Measurements from ENCODE around the gene SH3D21.

The SH3D21 gene

DNA sequence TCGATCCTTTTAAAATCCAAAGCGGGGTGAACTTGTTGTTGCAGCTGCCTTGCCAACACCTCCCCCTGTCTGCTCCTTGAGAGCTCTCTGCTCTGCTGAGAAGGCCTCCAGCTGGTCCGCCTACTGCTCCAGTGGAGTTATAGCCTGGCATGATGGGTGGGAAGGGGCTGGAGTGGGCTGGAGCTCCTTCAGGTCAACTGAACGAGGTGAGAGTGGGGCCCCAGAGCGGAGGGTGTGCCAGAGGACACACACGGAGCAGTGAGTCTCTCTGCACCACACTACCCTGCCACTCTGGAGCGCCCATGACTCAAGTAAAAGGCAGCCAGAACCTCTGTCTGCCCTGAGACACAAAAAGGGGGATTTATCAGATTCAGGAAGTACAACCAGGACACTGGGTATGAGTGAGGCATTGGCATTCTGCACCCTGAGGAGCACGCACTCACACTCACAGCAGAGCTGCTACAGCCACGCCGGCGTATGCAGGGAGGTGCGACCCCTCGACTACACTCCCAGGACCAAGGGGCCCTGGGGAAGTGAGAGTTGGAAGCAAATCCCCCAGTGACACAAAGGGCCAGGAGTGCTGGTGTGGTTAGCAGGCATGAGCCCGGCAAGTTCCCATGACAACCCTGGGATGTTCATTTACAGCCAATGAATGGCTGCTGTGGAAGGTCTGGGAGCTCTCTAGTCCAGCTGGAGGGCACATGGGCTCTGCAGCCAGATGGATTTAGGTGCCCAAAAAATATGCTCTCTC is 45.2 kb downstream of the SH3D21 start:
- Histone ChIP-seq H3K9me2 (replicated peaks; ENCODE audit: insufficient read depth, low read length) (no peaks in the 10 kb centered on the region), H3K9ac (ENCODE audit: low read length) (no peak overlapping the region), H3K27me3 (ENCODE audit: low read length) (no peaks in the 10 kb centered on the region), H3K4me3 (ENCODE audit: insufficient read depth, low read length, poor library complexity, severe bottlenecking) (no peak overlapping the region), H3K36me3 (ENCODE audit: low read length) (no peaks in the 10 kb centered on the region), H3K4me2 (ENCODE audit: low read depth, low read length, poor library complexity, severe bottlenecking) (no peak overlapping the region), H2AFZ (ENCODE audit: low read depth, low read length, severe bottlenecking) (no peak overlapping the region), H3K9me3 (ENCODE audit: insufficient read depth, low read length) (no peaks in the 10 kb centered on the region), H3K79me2 (ENCODE audit: insufficient read depth, low read length) (no peaks in the 10 kb centered on the region), H4K20me1 (ENCODE audit: low read depth, low read length) (no peaks in the 10 kb centered on the region), H3K27ac (ENCODE audit: low read depth, low read length) (no peak overlapping the region), H3F3A (ENCODE audit: insufficient read depth) (no peaks in the 10 kb centered on the region)
- no peak for TF ChIP-seq EZH2phosphoT487 (conservative IDR thresholded peaks at IDR 0.05; ENCODE audit: low read length)
- TF ChIP-seq, protein P1, sequence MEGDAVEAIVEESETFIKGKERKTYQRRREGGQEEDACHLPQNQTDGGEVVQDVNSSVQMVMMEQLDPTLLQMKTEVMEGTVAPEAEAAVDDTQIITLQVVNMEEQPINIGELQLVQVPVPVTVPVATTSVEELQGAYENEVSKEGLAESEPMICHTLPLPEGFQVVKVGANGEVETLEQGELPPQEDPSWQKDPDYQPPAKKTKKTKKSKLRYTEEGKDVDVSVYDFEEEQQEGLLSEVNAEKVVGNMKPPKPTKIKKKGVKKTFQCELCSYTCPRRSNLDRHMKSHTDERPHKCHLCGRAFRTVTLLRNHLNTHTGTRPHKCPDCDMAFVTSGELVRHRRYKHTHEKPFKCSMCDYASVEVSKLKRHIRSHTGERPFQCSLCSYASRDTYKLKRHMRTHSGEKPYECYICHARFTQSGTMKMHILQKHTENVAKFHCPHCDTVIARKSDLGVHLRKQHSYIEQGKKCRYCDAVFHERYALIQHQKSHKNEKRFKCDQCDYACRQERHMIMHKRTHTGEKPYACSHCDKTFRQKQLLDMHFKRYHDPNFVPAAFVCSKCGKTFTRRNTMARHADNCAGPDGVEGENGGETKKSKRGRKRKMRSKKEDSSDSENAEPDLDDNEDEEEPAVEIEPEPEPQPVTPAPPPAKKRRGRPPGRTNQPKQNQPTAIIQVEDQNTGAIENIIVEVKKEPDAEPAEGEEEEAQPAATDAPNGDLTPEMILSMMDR (IDR thresholded peaks at IDR 0.05; ENCODE audit: insufficient read depth, low read length, poor library complexity, severe bottlenecking), result no peak

DNA sequence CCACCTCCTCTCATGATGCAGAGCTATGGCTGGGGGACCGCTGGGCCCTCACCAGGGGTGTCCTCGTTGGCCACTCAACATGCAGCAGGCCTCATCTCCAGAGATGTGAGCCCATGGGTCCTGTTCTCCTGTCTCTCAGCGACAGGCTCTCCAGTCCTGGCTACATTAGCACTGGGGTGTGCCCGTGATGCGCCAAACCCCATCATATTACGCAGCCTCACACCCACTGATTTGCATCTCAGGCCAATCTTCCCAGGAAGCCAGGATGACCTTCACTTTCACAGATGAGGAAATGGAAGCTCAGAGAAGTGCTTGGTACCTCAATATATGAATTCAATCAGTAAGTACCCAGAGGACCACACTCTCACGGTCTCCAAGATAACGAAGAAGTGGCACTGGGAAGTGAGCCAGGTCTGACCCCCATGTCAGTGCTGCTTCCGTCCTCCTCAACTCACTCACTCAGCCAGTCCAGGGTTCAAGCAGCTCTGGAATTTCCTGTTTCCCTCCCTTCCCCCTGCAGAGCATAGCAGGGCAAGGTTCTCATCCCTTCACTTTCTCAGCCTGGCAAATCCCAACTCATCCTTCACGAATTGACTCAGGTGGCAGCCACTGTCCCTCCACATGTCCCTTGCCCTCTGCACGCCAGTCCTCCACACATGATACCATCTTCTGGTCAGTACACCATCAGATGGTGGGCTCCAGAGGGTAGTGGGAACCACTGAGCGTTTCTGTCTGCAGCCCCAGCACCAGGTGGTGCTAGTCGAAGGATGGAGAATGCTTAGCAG is 46.1 kb downstream of the SH3D21 start:
- TF ChIP-seq, protein P1 (IDR thresholded peaks at IDR 0.05; ENCODE audit: insufficient read depth, low read length, poor library complexity, severe bottlenecking), result no peak
- TF ChIP-seq EZH2phosphoT487 (conservative IDR thresholded peaks at IDR 0.05; ENCODE audit: low read length), result no peak
- Histone ChIP-seq H2AFZ (ENCODE audit: low read depth, low read length, severe bottlenecking) (no peak overlapping the region), H3K4me3 (ENCODE audit: insufficient read depth, low read length, poor library complexity, severe bottlenecking) (no peak overlapping the region), H3K27me3 (ENCODE audit: low read length) (no peaks in the 10 kb centered on the region), H4K20me1 (ENCODE audit: low read depth, low read length) (no peaks in the 10 kb centered on the region), H3K36me3 (ENCODE audit: low read length) (no peaks in the 10 kb centered on the region), H3K9ac (ENCODE audit: low read length) (no peak overlapping the region), H3K9me3 (ENCODE audit: insufficient read depth, low read length) (no peaks in the 10 kb centered on the region), H3K79me2 (ENCODE audit: insufficient read depth, low read length) (no peaks in the 10 kb centered on the region), H3K9me2 (replicated peaks; ENCODE audit: insufficient read depth, low read length) (no peaks in the 10 kb centered on the region), H3K27ac (ENCODE audit: low read depth, low read length) (no peak overlapping the region), H3F3A (ENCODE audit: insufficient read depth) (no peaks in the 10 kb centered on the region), H3K4me2 (ENCODE audit: low read depth, low read length, poor library complexity, severe bottlenecking) (no peak overlapping the region)

DNA sequence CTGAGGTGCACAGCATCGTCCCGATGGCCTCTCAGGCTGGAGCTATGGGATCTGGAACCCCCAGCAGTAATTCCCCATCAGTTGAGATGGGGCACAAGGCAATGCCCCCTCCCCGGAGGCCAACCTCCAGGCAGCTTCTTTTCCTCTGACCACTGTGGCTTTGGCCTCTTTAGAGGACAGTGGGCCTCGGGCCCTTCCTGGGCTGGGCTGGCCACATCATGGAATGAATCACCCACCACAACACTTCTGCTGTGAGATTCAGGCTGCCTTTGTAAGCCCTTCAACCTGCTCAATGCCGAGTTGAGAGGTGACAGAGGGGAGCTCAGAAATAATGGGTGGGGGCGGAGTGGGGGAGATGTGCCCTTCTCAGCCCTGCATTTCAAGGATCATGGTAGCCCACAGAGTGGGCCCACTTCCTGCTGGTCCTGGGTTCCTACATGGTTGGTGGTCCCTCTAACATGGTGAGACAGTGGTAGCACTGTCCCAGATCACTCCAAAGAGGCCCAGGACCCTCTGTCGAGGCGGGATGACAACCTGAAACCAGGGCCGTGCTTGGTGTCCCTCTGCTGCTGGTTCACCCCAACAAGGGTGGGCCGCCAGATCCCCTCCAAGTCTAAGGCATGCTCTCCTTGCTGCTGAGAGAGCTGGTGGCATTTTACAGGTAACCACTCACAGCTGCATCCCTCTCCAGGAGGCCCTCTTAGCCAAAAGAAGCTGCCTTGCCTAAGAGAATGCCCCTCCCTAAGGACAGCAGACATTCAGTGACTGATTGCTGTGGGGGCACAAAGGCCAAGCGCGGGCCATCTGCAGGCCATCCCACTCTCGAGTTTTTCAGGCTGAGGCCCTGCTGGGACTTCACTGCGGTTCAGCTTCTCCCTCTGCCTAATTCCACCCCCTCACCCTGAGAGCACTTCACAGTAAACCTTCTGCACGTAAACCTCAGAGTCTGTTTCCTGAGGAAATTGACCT is 47.0 kb downstream of the SH3D21 start:
- H3K79me2 ChIP-seq (ENCODE audit: insufficient read depth, low read length), result no peaks in the 10 kb centered on the region
- TF ChIP-seq EZH2phosphoT487 (conservative IDR thresholded peaks at IDR 0.05; ENCODE audit: low read length), result no peak
- TF ChIP-seq, protein P1 (IDR thresholded peaks at IDR 0.05; ENCODE audit: insufficient read depth, low read length, poor library complexity, severe bottlenecking), result no peak
- no peaks in the 10 kb centered on the region for H3K36me3 ChIP-seq (ENCODE audit: low read length)
- H2AFZ ChIP-seq (ENCODE audit: low read depth, low read length, severe bottlenecking), result no peak overlapping the region
- no peaks in the 10 kb centered on the region for H3K9me2 ChIP-seq (replicated peaks; ENCODE audit: insufficient read depth, low read length)
- H3K4me2 ChIP-seq (ENCODE audit: low read depth, low read length, poor library complexity, severe bottlenecking), result no peak overlapping the region
- no peaks in the 10 kb centered on the region for H3K9me3 ChIP-seq (ENCODE audit: insufficient read depth, low read length)
- no peak overlapping the region for H3K4me3 ChIP-seq (ENCODE audit: insufficient read depth, low read length, poor library complexity, severe bottlenecking)
- no peak overlapping the region for H3K9ac ChIP-seq (ENCODE audit: low read length)
- H4K20me1 ChIP-seq (ENCODE audit: low read depth, low read length), result no peaks in the 10 kb centered on the region
- no peak overlapping the region for H3K27ac ChIP-seq (ENCODE audit: low read depth, low read length)
- H3K27me3 ChIP-seq (ENCODE audit: low read length), result no peaks in the 10 kb centered on the region
- no peaks in the 10 kb centered on the region for H3F3A ChIP-seq (ENCODE audit: insufficient read depth)

All from SU-DHL-6 (cell line).